ENCODE measurements around the gene MICU2.

DNA sequence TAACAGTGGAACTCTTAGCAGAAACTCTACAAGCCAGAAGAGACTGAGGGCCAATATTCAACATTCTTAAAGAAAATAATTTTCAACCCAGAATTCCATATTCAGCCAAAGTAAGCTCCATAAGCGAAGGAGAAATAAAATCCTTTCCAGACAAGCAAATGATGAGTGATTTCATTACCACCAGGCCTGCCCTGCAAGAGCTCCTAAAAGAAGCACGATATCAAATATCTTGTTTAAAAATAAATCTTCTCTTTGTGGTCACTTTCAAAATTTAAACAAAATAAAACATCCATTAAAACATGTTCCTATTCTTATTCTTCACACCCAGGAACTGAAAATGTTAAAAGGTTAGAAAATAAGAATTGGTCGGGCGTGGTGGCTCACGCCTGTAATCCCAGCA, 13.7 kb downstream of the MICU2 start:
- TF ChIP-seq, protein P1, sequence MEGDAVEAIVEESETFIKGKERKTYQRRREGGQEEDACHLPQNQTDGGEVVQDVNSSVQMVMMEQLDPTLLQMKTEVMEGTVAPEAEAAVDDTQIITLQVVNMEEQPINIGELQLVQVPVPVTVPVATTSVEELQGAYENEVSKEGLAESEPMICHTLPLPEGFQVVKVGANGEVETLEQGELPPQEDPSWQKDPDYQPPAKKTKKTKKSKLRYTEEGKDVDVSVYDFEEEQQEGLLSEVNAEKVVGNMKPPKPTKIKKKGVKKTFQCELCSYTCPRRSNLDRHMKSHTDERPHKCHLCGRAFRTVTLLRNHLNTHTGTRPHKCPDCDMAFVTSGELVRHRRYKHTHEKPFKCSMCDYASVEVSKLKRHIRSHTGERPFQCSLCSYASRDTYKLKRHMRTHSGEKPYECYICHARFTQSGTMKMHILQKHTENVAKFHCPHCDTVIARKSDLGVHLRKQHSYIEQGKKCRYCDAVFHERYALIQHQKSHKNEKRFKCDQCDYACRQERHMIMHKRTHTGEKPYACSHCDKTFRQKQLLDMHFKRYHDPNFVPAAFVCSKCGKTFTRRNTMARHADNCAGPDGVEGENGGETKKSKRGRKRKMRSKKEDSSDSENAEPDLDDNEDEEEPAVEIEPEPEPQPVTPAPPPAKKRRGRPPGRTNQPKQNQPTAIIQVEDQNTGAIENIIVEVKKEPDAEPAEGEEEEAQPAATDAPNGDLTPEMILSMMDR (IDR thresholded peaks at IDR 0.05), result no peak
- TF ChIP-seq POLR2A (IDR thresholded peaks at IDR 0.05), result no peak
